GM18520 (cell line): ENCODE results near the gene RAB39A.
A peak's percentile ranks its signal among the peaks of the same experiment; 100 is the strongest.
"Not testable (repeated sequence)": the region's sequence is repeated elsewhere in the genome, so short reads cannot be mapped to it uniquely, and the experiment has no call there.

Experiments used
- ATAC-seq: cut with Tn5 transposase; IDR thresholded peaks from one replicate; pipeline ENCODE4 v1.9.1; 2021; ENCODE audit not compliant: unreplicated experiment

The RAB39A gene

GRCh38 chr11:107928046-107928766, at the start of gene RAB39A:
RAB39A (plus strand) TSS chr11:107928448; CDS start chr11:107928569, 121 bp downstream.
- ATAC-seq: peak; percentile 92

- not testable (repeated sequence) for ATAC-seq
These were observed 46.8 kb upstream of the RAB39A start for GRCh38 chr11:107881471-107881870.

- ATAC-seq: no peak
These were observed 46.0 kb upstream of the RAB39A start for GRCh38 chr11:107882095-107882820.

- ATAC-seq: no peak
These were observed 30.0 kb upstream of the RAB39A start for GRCh38 chr11:107898270-107898669.

- ATAC-seq: no peak
These were observed 20.0 kb upstream of the RAB39A start for GRCh38 chr11:107908211-107908610.

GRCh38 chr11:107912415-107912814, 15.8 kb upstream of the RAB39A start:
- not testable (repeated sequence) for ATAC-seq

GRCh38 chr11:107915229-107915628, 13.0 kb upstream of the RAB39A start:
- ATAC-seq: no peak

GRCh38 chr11:107916671-107917241, 11.5 kb upstream of the RAB39A start:
- ATAC-seq: no peak

GRCh38 chr11:107921997-107922396, 6.3 kb upstream of the RAB39A start:
- ATAC-seq: no peak

- ATAC-seq: not testable (repeated sequence)
These were observed 4.7 kb upstream of the RAB39A start for GRCh38 chr11:107923519-107923918.

- ATAC-seq: no peak
These were observed 3.9 kb upstream of the RAB39A start for GRCh38 chr11:107924306-107924705.

- no peak for ATAC-seq
These were observed 689 bp upstream of the RAB39A start for GRCh38 chr11:107927559-107927958.

- ATAC-seq: no peak
These were observed 689 bp downstream of the RAB39A start for GRCh38 chr11:107928767-107929507.

GRCh38 chr11:107929611-107930200, 1.5 kb downstream of the RAB39A start:
- no peak for ATAC-seq

- ATAC-seq: no peak
These were observed 3.0 kb downstream of the RAB39A start for GRCh38 chr11:107931206-107931605.

- ATAC-seq: no peak
These were observed 19.7 kb downstream of the RAB39A start for GRCh38 chr11:107947904-107948303.

- ATAC-seq: not testable (repeated sequence)
These were observed 20.1 kb downstream of the RAB39A start for GRCh38 chr11:107948328-107948727.

GRCh38 chr11:107951155-107951554, 22.9 kb downstream of the RAB39A start:
- ATAC-seq: no peak

- no peak for ATAC-seq
These were observed 25.2 kb downstream of the RAB39A start for GRCh38 chr11:107953446-107953845.

GRCh38 chr11:107956543-107956942, 28.3 kb downstream of the RAB39A start:
- no peak for ATAC-seq

GRCh38 chr11:107957109-107957588, 28.9 kb downstream of the RAB39A start:
- ATAC-seq: peak; percentile 68
